Astrocyte (in vitro differentiated cells and primary cell): ENCODE data around the gene VHLL. TPM values are rescaled to one million over a fixed set of nuclear protein-coding genes. Genes with fewer than 3 reads are reported as not detected.

Experiments
- DNase-seq: peaks from one replicate; pipeline ENCODE4 v3.0.0-alpha.2; 2010; ENCODE audit warnings: low read depth
- FAIRE-seq: peaks from 2 replicates; lab custom pipeline; 2011; peaks lifted over from hg19 to GRCh38; lab: Jason Lieb, UNC
- H2AFZ ChIP-seq: 2 replicates; pipeline ENCODE4 v1.6.0; 2012; ENCODE audit warnings: low read depth, low read length, inconsistent platforms
- H3K27ac ChIP-seq: 2 replicates; pipeline ENCODE4 v1.5.1; 2011; ENCODE audit warnings: low read depth, low read length, inconsistent platforms
- H3K27me3 ChIP-seq: 2 replicates; pipeline ENCODE4 v1.6.0; 2011; ENCODE audit warnings: low read length, inconsistent platforms; ENCODE audit not compliant: insufficient read depth
- H3K36me3 ChIP-seq: 2 replicates; pipeline ENCODE4 v1.5.1; 2011; ENCODE audit warnings: low read length, inconsistent platforms; ENCODE audit not compliant: insufficient read depth
- H3K4me1 ChIP-seq: 2 replicates; pipeline ENCODE4 v1.5.1; 2011; ENCODE audit warnings: low read length, inconsistent platforms; ENCODE audit not compliant: insufficient read depth
- H3K4me2 ChIP-seq: 2 replicates; pipeline ENCODE4 v1.6.0; 2012; ENCODE audit warnings: low read length, inconsistent platforms
- H3K4me3 ChIP-seq: 2 replicates; pipeline ENCODE4 v1.5.1; 2011; ENCODE audit warnings: low read depth, mild to moderate bottlenecking, low read length, inconsistent platforms; ENCODE audit not compliant: insufficient read depth
- H3K79me2 ChIP-seq: 2 replicates; pipeline ENCODE4 v1.6.0; 2012; ENCODE audit warnings: mild to moderate bottlenecking, low read length, inconsistent platforms; ENCODE audit not compliant: insufficient read depth
- H3K9ac ChIP-seq: 2 replicates; pipeline ENCODE4 v1.6.0; 2012; ENCODE audit warnings: mild to moderate bottlenecking, low read length, inconsistent platforms
- H3K9me3 ChIP-seq: 2 replicates; pipeline ENCODE4 v1.5.1; 2012; ENCODE audit warnings: low read depth, mild to moderate bottlenecking, low read length, inconsistent platforms; ENCODE audit not compliant: insufficient read depth
- H4K20me1 ChIP-seq: 2 replicates; pipeline ENCODE4 v1.6.0; 2012; ENCODE audit warnings: low read length, inconsistent platforms; ENCODE audit not compliant: insufficient read depth
- H3K27ac Mint-ChIP-seq: one replicate; pipeline ENCODE4 v1.8.0; 2021; ENCODE audit warnings: mild to moderate bottlenecking, mixed read lengths; ENCODE audit not compliant: unreplicated experiment
- H3K27me3 Mint-ChIP-seq: one replicate; pipeline ENCODE4 v1.8.0; 2021; ENCODE audit warnings: low read depth, mixed read lengths; ENCODE audit not compliant: unreplicated experiment
- H3K36me3 Mint-ChIP-seq: one replicate; pipeline ENCODE4 v1.8.0; 2021; ENCODE audit warnings: low read depth, mixed read lengths; ENCODE audit not compliant: unreplicated experiment
- H3K4me1 Mint-ChIP-seq: one replicate; pipeline ENCODE4 v1.8.0; 2021; ENCODE audit warnings: low read depth, mixed read lengths; ENCODE audit not compliant: unreplicated experiment
- H3K4me3 Mint-ChIP-seq: one replicate; pipeline ENCODE4 v1.8.0; 2021; ENCODE audit warnings: mild to moderate bottlenecking, moderate library complexity, mixed read lengths; ENCODE audit not compliant: unreplicated experiment
- H3K9me3 Mint-ChIP-seq: one replicate; pipeline ENCODE4 v1.8.0; 2021; ENCODE audit warnings: mild to moderate bottlenecking, mixed read lengths; ENCODE audit not compliant: unreplicated experiment
- CTCF ChIP-seq: IDR thresholded peaks from 2 replicates; pipeline ENCODE4 v1.5.1; 2011; ENCODE audit warnings: low read depth, mild to moderate bottlenecking, inconsistent platforms, low read length, moderate library complexity; ENCODE audit not compliant: insufficient read depth
- EZH2 ChIP-seq: IDR thresholded peaks from 2 replicates; pipeline ENCODE4 v1.6.1; 2012; ENCODE audit warnings: mild to moderate bottlenecking, low read length, inconsistent platforms; ENCODE audit not compliant: insufficient read depth
- total RNA-seq: library from RNA; stranded (reverse); gene quantifications from 2 replicates; pipeline ENCODE4 v1.2.1, GENCODE V29; 2021

The VHLL gene
- total RNA-seq, 1 donor from 2014 or later: 0.34 TPM

GRCh38 chr1:156258859-156259258 is 40.2 kb downstream of the VHLL start:
- no peak overlapping the region for H3K9ac ChIP-seq
- no peak overlapping the region for H3K4me3 ChIP-seq
- H3K4me2 ChIP-seq: no peak overlapping the region
- no peak overlapping the region for H3K27ac ChIP-seq
- H3K27me3 ChIP-seq: no peaks in the 10 kb centered on the region
- H3K36me3 ChIP-seq: peaks cover 48% of the 10 kb centered on the region
- Mint-ChIP-seq H3K4me3 (no peak overlapping the region), H3K36me3 (peaks cover 32% of the 10 kb centered on the region), H3K4me1 (peaks cover 4% of the 10 kb centered on the region), H3K27me3 (no peaks in the 10 kb centered on the region), H3K9me3 (no peaks in the 10 kb centered on the region), H3K27ac (no peak overlapping the region)
- DNase-seq (no peak), FAIRE-seq (no peak)
- peaks cover 15% of the 10 kb centered on the region for H3K4me1 ChIP-seq
- TF ChIP-seq EZH2: no peak
- no peak for TF ChIP-seq CTCF
- peaks cover 9% of the 10 kb centered on the region for H3K79me2 ChIP-seq
- H4K20me1 ChIP-seq: peaks cover 72% of the 10 kb centered on the region
- H3K9me3 ChIP-seq: no peaks in the 10 kb centered on the region
- no peak overlapping the region for H2AFZ ChIP-seq

GRCh38 chr1:156257711-156258110 is 41.4 kb downstream of the VHLL start:
- H3K4me3 Mint-ChIP-seq: no peak overlapping the region
- Histone ChIP-seq H3K9me3 (no peaks in the 10 kb centered on the region), H3K4me1 (peaks cover 5% of the 10 kb centered on the region), H3K4me3 (no peak overlapping the region), H3K4me2 (no peak overlapping the region), H2AFZ (no peak overlapping the region), H3K36me3 (peaks cover 52% of the 10 kb centered on the region), H4K20me1 (peaks cover 63% of the 10 kb centered on the region), H3K79me2 (peaks cover 9% of the 10 kb centered on the region), H3K27ac (no peak overlapping the region), H3K27me3 (no peaks in the 10 kb centered on the region), H3K9ac (no peak overlapping the region)
- H3K9me3 Mint-ChIP-seq: no peaks in the 10 kb centered on the region
- peaks cover 2% of the 10 kb centered on the region for H3K4me1 Mint-ChIP-seq
- no peaks in the 10 kb centered on the region for H3K27me3 Mint-ChIP-seq
- no peak for TF ChIP-seq CTCF
- no peak for TF ChIP-seq EZH2
- H3K27ac Mint-ChIP-seq: no peak overlapping the region
- H3K36me3 Mint-ChIP-seq: peaks cover 25% of the 10 kb centered on the region
- DNase-seq: no peak
- FAIRE-seq: no peak

GRCh38 chr1:156253634-156254033 is 45.5 kb downstream of the VHLL start:
- no peak overlapping the region for H3K9ac ChIP-seq
- no peaks in the 10 kb centered on the region for H3K4me1 ChIP-seq
- Mint-ChIP-seq H3K27ac (no peak overlapping the region), H3K27me3 (no peaks in the 10 kb centered on the region), H3K36me3 (peaks cover 16% of the 10 kb centered on the region), H3K4me3 (no peak overlapping the region), H3K9me3 (no peaks in the 10 kb centered on the region), H3K4me1 (peaks cover 2% of the 10 kb centered on the region)
- H3K4me2 ChIP-seq: no peak overlapping the region
- FAIRE-seq: no peak
- H3K27me3 ChIP-seq: no peaks in the 10 kb centered on the region
- H3K4me3 ChIP-seq: no peak overlapping the region
- no peak overlapping the region for H3K27ac ChIP-seq
- H3K36me3 ChIP-seq: peaks cover 56% of the 10 kb centered on the region
- no peak for DNase-seq
- peaks cover 50% of the 10 kb centered on the region for H4K20me1 ChIP-seq
- no peaks in the 10 kb centered on the region for H3K9me3 ChIP-seq
- H3K79me2 ChIP-seq: no peaks in the 10 kb centered on the region
- no peak for TF ChIP-seq CTCF
- TF ChIP-seq EZH2: no peak
- no peak overlapping the region for H2AFZ ChIP-seq
